ENCODE results near the gene CYB5R4. TPM values are rescaled to one million over a fixed set of nuclear protein-coding genes. Genes with fewer than 3 reads are reported as not detected.

Gene CYB5R4
- total RNA-seq, 2 experiments from 2014 or later: 15.5 to 16.3 TPM

GRCh38 chr6:83889621-83890020, 30.1 kb downstream of the CYB5R4 start:
- H3K27me3 Mint-ChIP-seq: no peaks in the 10 kb centered on the region
- H3K27ac ChIP-seq (ENCODE audit: low read depth in 1 of 2, low read length in 2 of 2): no peak overlapping the region
- H3K9me3 ChIP-seq (ENCODE audit: control insufficient read depth in 1 of 2, insufficient read depth in 1 of 2, low read length in 2 of 2): no peaks in the 10 kb centered on the region
- H3K9me3 Mint-ChIP-seq: no peaks in the 10 kb centered on the region
- no peak overlapping the region for H3K4me3 ChIP-seq (ENCODE audit: low read length)
- intact Hi-C loops (cut with DNase I, micrococcal nuclease): loop anchor here in 1 of 2 experiments (5.0 kb wide), 1 partner anchor 1593 kb away; no protein-coding TSS in a partner anchor
- no peak overlapping the region for H3K27ac Mint-ChIP-seq
- H3K27me3 ChIP-seq (ENCODE audit: control insufficient read depth in 1 of 2, insufficient read depth in 2 of 2, low read length in 2 of 2): no peaks in the 10 kb centered on the region
- no peak for TF ChIP-seq CTCF (IDR thresholded peaks at IDR 0.05)
- peaks cover 32% of the 10 kb centered on the region for H3K36me3 Mint-ChIP-seq (ENCODE audit: low read depth)
- ATAC-seq (ENCODE audit: poor library complexity) (no peak), DNase-seq (no peak)
- peaks cover 2% of the 10 kb centered on the region for H3K36me3 ChIP-seq (ENCODE audit: insufficient read depth, low read length)
- POLR2A ChIA-PET: no interaction called here
- H3K4me1 ChIP-seq (ENCODE audit: insufficient read depth, low read length): no peaks in the 10 kb centered on the region
- CTCF ChIA-PET: no interaction called here
- peaks cover 37% of the 10 kb centered on the region for H3K4me1 Mint-ChIP-seq (ENCODE audit: low read depth)
- H3K4me3 Mint-ChIP-seq: no peak overlapping the region

- peaks cover 2% of the 10 kb centered on the region for H3K36me3 ChIP-seq (ENCODE audit: insufficient read depth, low read length)
- Mint-ChIP-seq H3K27me3 (no peaks in the 10 kb centered on the region), H3K27ac (no peak overlapping the region), H3K4me1 (ENCODE audit: low read depth) (peaks cover 39% of the 10 kb centered on the region), H3K9me3 (no peaks in the 10 kb centered on the region), H3K4me3 (no peak overlapping the region), H3K36me3 (ENCODE audit: low read depth) (peaks cover 41% of the 10 kb centered on the region)
- no peaks in the 10 kb centered on the region for H3K27me3 ChIP-seq (ENCODE audit: control insufficient read depth in 1 of 2, insufficient read depth in 2 of 2, low read length in 2 of 2)
- DNase-seq (no peak), ATAC-seq (ENCODE audit: poor library complexity) (no peak)
- no peaks in the 10 kb centered on the region for H3K4me1 ChIP-seq (ENCODE audit: insufficient read depth, low read length)
- no peaks in the 10 kb centered on the region for H3K9me3 ChIP-seq (ENCODE audit: control insufficient read depth in 1 of 2, insufficient read depth in 1 of 2, low read length in 2 of 2)
- H3K4me3 ChIP-seq (ENCODE audit: low read length): no peak overlapping the region
- POLR2A ChIA-PET: no interaction called here
- H3K27ac ChIP-seq (ENCODE audit: low read depth in 1 of 2, low read length in 2 of 2): no peak overlapping the region
- CTCF ChIA-PET: no interaction called here
- intact Hi-C loops (cut with DNase I, micrococcal nuclease): no loop called here
- no peak for TF ChIP-seq CTCF (IDR thresholded peaks at IDR 0.05)
Observed at GRCh38 chr6:83890520-83890919, 31.0 kb downstream of the CYB5R4 start.

- ChIA-PET POLR2A (no interaction called here), CTCF (no interaction called here)
- Histone ChIP-seq H3K36me3 (ENCODE audit: insufficient read depth, low read length) (peaks cover 2% of the 10 kb centered on the region), H3K4me3 (ENCODE audit: low read length) (no peak overlapping the region), H3K9me3 (ENCODE audit: control insufficient read depth in 1 of 2, insufficient read depth in 1 of 2, low read length in 2 of 2) (no peaks in the 10 kb centered on the region), H3K4me1 (ENCODE audit: insufficient read depth, low read length) (no peaks in the 10 kb centered on the region), H3K27ac (ENCODE audit: low read depth in 1 of 2, low read length in 2 of 2) (no peak overlapping the region), H3K27me3 (ENCODE audit: control insufficient read depth in 1 of 2, insufficient read depth in 2 of 2, low read length in 2 of 2) (no peaks in the 10 kb centered on the region)
- no peak overlapping the region for H3K27ac Mint-ChIP-seq
- H3K4me1 Mint-ChIP-seq (ENCODE audit: low read depth): peaks cover 44% of the 10 kb centered on the region
- H3K4me3 Mint-ChIP-seq: no peak overlapping the region
- intact Hi-C loops (cut with DNase I, micrococcal nuclease): no loop called here
- DNase-seq (no peak), ATAC-seq (ENCODE audit: poor library complexity) (no peak)
- H3K9me3 Mint-ChIP-seq: peaks cover 2% of the 10 kb centered on the region
- H3K36me3 Mint-ChIP-seq (ENCODE audit: low read depth): peaks cover 52% of the 10 kb centered on the region
- no peak for TF ChIP-seq CTCF (IDR thresholded peaks at IDR 0.05)
- H3K27me3 Mint-ChIP-seq: no peaks in the 10 kb centered on the region
Observed at GRCh38 chr6:83891586-83891985, 32.1 kb downstream of the CYB5R4 start.

Data from CD4-positive, alpha-beta T cell (primary cell).